MM.1S (cell line): Measurements from ENCODE around the gene PTP4A2.

Source experiments
- DNase-seq: peaks from one replicate; pipeline ENCODE4 v3.0.0-alpha.2; 2015
- H2AFZ ChIP-seq: fragments of 300-600 bp; sonication (generic); 2 replicates; pipeline ENCODE4 v1.6.0; 2016; ENCODE audit warnings: antibody characterized with exemption, low read length
- H3F3A ChIP-seq: fragments of 300-600 bp; sonication (generic); 2 replicates; pipeline ENCODE4 v1.6.1; 2016; ENCODE audit warnings: mild to moderate bottlenecking, antibody characterized with exemption, low read length, moderate library complexity, mixed read lengths; ENCODE audit not compliant: insufficient read depth
- H3K27ac ChIP-seq: fragments of 300-600 bp; sonication (generic); 2 replicates; pipeline ENCODE4 v1.5.1; 2016; ENCODE audit warnings: mild to moderate bottlenecking, low read length
- H3K27me3 ChIP-seq: fragments of 300-600 bp; sonication (generic); replicated peaks from 2 replicates; pipeline ENCODE4 v1.6.0; 2016; ENCODE audit warnings: low read length; ENCODE audit not compliant: insufficient read depth
- H3K36me3 ChIP-seq: fragments of 300-600 bp; sonication (generic); replicated peaks from 2 replicates; pipeline ENCODE4 v1.6.1; 2016; ENCODE audit warnings: mild to moderate bottlenecking, low read length, mixed read lengths; ENCODE audit not compliant: insufficient read depth
- H3K4me1 ChIP-seq: fragments of 300-600 bp; sonication (generic); 2 replicates; pipeline ENCODE4 v1.6.1; 2016; ENCODE audit warnings: low read length, mixed read lengths
- H3K4me2 ChIP-seq: fragments of 300-600 bp; sonication (generic); 2 replicates; pipeline ENCODE4 v1.6.0; 2016; ENCODE audit warnings: low read depth, low read length
- H3K4me3 ChIP-seq: fragments of 300-600 bp; sonication (generic); 2 replicates; pipeline ENCODE4 v1.5.1; 2016; ENCODE audit warnings: low read length, mixed read lengths
- H3K79me2 ChIP-seq: fragments of 300-600 bp; sonication (generic); 2 replicates; pipeline ENCODE4 v1.6.1; 2016; ENCODE audit warnings: mixed run types, low read length, mixed read lengths
- H3K9ac ChIP-seq: fragments of 300-600 bp; sonication (generic); 2 replicates; pipeline ENCODE4 v1.6.1; 2016; ENCODE audit warnings: low read length, mixed read lengths
- H3K9me2 ChIP-seq: fragments of 300-600 bp; sonication (generic); replicated peaks from 2 replicates; pipeline ENCODE4 v1.6.1; 2016; ENCODE audit warnings: mild to moderate bottlenecking, low read length, mixed read lengths; ENCODE audit not compliant: insufficient read depth
- H3K9me3 ChIP-seq: fragments of 300-600 bp; sonication (generic); replicated peaks from 2 replicates; pipeline ENCODE4 v1.6.1; 2016; ENCODE audit warnings: mild to moderate bottlenecking, low read length, mixed read lengths; ENCODE audit not compliant: insufficient read depth
- H4K20me1 ChIP-seq: fragments of 300-600 bp; sonication (generic); 2 replicates; pipeline ENCODE4 v1.6.1; 2016; ENCODE audit warnings: mild to moderate bottlenecking, low read length, moderate library complexity, mixed read lengths; ENCODE audit not compliant: insufficient read depth
- EZH2 ChIP-seq: fragments of 300-600 bp; sonication (generic); optimal IDR thresholded peaks from 2 replicates; pipeline ENCODE3; 2017; ENCODE audit warnings: low read depth, mild to moderate bottlenecking, antibody characterized with exemption, low read length, mixed read lengths
- EZH2phosphoT487 ChIP-seq: fragments of 300-600 bp; sonication (generic); IDR thresholded peaks from 2 replicates; pipeline ENCODE4 v1.6.1; 2018; ENCODE audit warnings: antibody characterized with exemption, low read length
- TF ChIP-seq, protein P1 (sequence below): fragments of 300-600 bp; sonication (generic); IDR thresholded peaks from 2 replicates; pipeline ENCODE4 v1.5.1; 2016; ENCODE audit warnings: antibody characterized with exemption, low read length, mixed read lengths

Gene PTP4A2

DNA sequence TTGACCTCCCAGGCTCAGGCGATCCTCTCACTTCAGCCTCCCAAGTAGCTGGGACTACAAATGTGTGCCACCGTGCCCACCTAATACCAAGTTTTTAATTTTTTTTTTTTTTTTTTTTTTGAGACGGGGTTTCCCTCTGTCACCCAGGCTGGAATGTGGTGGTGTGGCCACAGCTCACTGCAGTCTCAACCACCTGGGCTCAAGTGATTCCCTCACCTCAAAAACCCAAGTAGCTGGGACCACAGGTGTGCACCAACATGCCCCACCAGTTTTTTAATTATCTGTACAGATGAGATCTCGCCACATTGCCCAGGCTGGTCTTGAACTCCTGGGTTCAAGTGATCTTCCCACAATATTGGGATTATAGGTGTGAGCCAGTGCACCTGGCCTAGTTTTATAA lies 22.7 kb downstream of the PTP4A2 start:
- H3K4me2 ChIP-seq = no peak overlapping the region
- H3F3A ChIP-seq = no peaks in the 10 kb centered on the region
- peaks cover 4% of the 10 kb centered on the region; the same call in 1 of the 2 replicates for H3K36me3 ChIP-seq
- no peaks in the 10 kb centered on the region for H3K9me2 ChIP-seq
- no peaks in the 10 kb centered on the region for H3K27me3 ChIP-seq
- no peak overlapping the region for H3K4me3 ChIP-seq
- no peak overlapping the region for H2AFZ ChIP-seq
- H3K4me1 ChIP-seq = no peaks in the 10 kb centered on the region
- no peak overlapping the region for H3K27ac ChIP-seq
- no peak for TF ChIP-seq EZH2phosphoT487
- DNase-seq = no peak
- no peak overlapping the region for H3K9ac ChIP-seq
- H4K20me1 ChIP-seq = no peaks in the 10 kb centered on the region; the same call in 1 of the 2 replicates
- H3K9me3 ChIP-seq = no peaks in the 10 kb centered on the region
- peaks cover 80% of the 10 kb centered on the region for H3K79me2 ChIP-seq

DNA sequence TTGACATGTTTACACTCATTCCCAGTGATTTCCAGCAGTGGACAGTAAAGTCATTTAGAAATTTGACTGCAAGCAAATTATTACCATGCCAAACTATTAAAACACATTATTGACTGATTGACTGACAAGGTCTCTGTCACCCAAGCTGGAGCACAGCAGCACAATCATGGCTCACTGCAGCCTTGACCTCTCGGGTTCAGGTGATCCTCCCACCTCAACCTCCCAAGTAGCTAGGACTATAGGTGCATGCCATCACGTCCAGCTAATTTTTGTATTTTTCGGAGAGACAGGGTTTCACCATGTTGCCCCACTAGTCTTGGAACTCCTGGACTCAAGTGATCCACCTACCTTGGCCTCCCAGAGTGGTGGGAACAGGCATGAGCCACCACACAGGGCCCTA lies 24.2 kb downstream of the PTP4A2 start:
- Histone ChIP-seq H3K4me1 (no peaks in the 10 kb centered on the region), H4K20me1 (no peaks in the 10 kb centered on the region; the same call in 1 of the 2 replicates), H3K79me2 (peaks cover 73% of the 10 kb centered on the region), H3K9me3 (no peaks in the 10 kb centered on the region), H3K9me2 (no peaks in the 10 kb centered on the region), H2AFZ (no peak overlapping the region), H3K9ac (no peak overlapping the region), H3K36me3 (peaks cover 6% of the 10 kb centered on the region; the same call in 1 of the 2 replicates), H3K27me3 (no peaks in the 10 kb centered on the region), H3K4me3 (no peak overlapping the region), H3K4me2 (no peak overlapping the region), H3F3A (no peaks in the 10 kb centered on the region), H3K27ac (no peak overlapping the region)
- no peak for DNase-seq
- TF ChIP-seq EZH2 (no peak), EZH2phosphoT487 (no peak)
- TF ChIP-seq, protein P1, sequence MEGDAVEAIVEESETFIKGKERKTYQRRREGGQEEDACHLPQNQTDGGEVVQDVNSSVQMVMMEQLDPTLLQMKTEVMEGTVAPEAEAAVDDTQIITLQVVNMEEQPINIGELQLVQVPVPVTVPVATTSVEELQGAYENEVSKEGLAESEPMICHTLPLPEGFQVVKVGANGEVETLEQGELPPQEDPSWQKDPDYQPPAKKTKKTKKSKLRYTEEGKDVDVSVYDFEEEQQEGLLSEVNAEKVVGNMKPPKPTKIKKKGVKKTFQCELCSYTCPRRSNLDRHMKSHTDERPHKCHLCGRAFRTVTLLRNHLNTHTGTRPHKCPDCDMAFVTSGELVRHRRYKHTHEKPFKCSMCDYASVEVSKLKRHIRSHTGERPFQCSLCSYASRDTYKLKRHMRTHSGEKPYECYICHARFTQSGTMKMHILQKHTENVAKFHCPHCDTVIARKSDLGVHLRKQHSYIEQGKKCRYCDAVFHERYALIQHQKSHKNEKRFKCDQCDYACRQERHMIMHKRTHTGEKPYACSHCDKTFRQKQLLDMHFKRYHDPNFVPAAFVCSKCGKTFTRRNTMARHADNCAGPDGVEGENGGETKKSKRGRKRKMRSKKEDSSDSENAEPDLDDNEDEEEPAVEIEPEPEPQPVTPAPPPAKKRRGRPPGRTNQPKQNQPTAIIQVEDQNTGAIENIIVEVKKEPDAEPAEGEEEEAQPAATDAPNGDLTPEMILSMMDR = no peak

DNA sequence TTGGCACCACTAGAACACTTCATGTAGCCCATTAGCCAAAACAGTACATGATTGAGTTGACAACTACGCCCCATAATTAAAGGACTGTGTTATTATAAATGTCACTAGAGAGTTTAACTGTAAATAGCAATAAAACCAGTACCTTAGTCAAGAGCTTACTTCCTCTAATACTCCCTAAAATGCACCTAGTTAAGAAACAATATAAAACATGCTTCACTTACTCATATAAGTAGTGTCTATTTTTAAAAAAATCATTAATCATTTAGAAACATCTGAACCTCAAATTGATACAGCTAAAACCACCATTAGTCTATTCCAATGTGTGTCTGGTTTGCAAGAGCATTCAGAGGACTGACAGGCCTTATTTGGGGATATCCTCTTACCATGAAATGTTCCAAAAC lies 25.3 kb downstream of the PTP4A2 start:
- peaks cover 9% of the 10 kb centered on the region; the same call in 1 of the 2 replicates for H3K36me3 ChIP-seq
- no peaks in the 10 kb centered on the region for H3K4me1 ChIP-seq
- H3K9me3 ChIP-seq = no peaks in the 10 kb centered on the region
- H3K4me2 ChIP-seq = no peak overlapping the region
- DNase-seq = no peak
- no peaks in the 10 kb centered on the region for H3K27me3 ChIP-seq
- no peak for TF ChIP-seq EZH2
- no peak for TF ChIP-seq EZH2phosphoT487
- H3K9ac ChIP-seq = no peak overlapping the region
- no peak overlapping the region for H2AFZ ChIP-seq
- no peak overlapping the region for H3K4me3 ChIP-seq
- H4K20me1 ChIP-seq = no peaks in the 10 kb centered on the region
- no peaks in the 10 kb centered on the region for H3F3A ChIP-seq
- peaks cover 62% of the 10 kb centered on the region for H3K79me2 ChIP-seq
- H3K9me2 ChIP-seq = no peaks in the 10 kb centered on the region
- no peak overlapping the region for H3K27ac ChIP-seq

DNA sequence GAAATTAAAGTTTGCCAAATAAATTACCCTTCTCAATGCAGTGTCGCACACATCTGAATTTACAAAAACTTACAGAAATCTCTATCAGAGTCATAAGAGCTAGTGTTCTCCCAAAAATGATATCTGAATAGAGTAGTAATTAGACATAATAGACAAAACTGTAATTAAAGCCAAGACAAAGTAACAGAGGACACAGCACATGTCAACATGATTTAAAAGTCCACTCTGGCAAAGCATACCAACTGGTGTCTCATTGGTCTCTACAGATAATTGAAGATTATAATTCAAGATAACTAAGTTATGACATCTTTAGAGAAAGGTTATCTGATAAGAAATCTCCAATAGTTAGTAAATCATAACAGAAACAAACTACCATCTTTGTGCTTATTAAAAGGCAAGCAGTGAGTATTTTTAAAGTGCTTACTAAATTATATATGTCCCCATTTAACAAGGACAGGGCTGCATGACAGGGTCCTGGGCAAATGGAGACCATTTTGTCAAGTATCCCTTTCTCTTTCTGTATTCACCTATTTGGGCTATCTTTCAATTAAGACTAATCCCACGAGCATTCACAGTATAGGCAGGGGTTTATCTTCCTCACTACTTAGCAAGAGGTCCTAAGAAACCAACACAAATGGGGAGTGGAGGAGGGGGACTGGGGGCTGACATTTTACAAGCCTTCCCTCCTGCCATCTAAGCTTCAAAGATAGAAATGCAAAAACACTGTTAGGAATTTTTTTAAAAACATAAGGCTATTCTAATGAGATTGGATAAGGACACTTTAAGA lies 26.0 kb downstream of the PTP4A2 start:
- no peak overlapping the region for H3K4me3 ChIP-seq
- H3K9me2 ChIP-seq = no peaks in the 10 kb centered on the region
- no peaks in the 10 kb centered on the region for H3K27me3 ChIP-seq
- DNase-seq = no peak
- peaks cover 58% of the 10 kb centered on the region for H3K79me2 ChIP-seq
- H4K20me1 ChIP-seq = no peaks in the 10 kb centered on the region
- no peak overlapping the region for H2AFZ ChIP-seq
- no peak overlapping the region for H3K4me2 ChIP-seq
- H3F3A ChIP-seq = no peaks in the 10 kb centered on the region
- no peaks in the 10 kb centered on the region for H3K4me1 ChIP-seq
- no peak overlapping the region for H3K27ac ChIP-seq
- TF ChIP-seq, protein P1 = no peak
- TF ChIP-seq EZH2 (no peak), EZH2phosphoT487 (no peak)
- no peak overlapping the region for H3K9ac ChIP-seq
- H3K9me3 ChIP-seq = no peaks in the 10 kb centered on the region
- H3K36me3 ChIP-seq = peaks cover 9% of the 10 kb centered on the region; the same call in 1 of the 2 replicates
